ENCODE measurements around the gene CRY1.
A peak's percentile ranks its signal among the peaks of the same experiment; 100 is the strongest.

Gene CRY1

GRCh38 chr12:107131832-107132616, 38.7 kb upstream of the CRY1 start:
- TF ChIP-seq, protein P1, sequence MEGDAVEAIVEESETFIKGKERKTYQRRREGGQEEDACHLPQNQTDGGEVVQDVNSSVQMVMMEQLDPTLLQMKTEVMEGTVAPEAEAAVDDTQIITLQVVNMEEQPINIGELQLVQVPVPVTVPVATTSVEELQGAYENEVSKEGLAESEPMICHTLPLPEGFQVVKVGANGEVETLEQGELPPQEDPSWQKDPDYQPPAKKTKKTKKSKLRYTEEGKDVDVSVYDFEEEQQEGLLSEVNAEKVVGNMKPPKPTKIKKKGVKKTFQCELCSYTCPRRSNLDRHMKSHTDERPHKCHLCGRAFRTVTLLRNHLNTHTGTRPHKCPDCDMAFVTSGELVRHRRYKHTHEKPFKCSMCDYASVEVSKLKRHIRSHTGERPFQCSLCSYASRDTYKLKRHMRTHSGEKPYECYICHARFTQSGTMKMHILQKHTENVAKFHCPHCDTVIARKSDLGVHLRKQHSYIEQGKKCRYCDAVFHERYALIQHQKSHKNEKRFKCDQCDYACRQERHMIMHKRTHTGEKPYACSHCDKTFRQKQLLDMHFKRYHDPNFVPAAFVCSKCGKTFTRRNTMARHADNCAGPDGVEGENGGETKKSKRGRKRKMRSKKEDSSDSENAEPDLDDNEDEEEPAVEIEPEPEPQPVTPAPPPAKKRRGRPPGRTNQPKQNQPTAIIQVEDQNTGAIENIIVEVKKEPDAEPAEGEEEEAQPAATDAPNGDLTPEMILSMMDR (IDR thresholded peaks at IDR 0.05; ENCODE audit: borderline replicate concordance, insufficient read depth, low read depth, low read length), result peak; percentile 57
- H3K4me3 ChIP-seq (ENCODE audit: low read depth, low read length), result no peak overlapping the region

DNA sequence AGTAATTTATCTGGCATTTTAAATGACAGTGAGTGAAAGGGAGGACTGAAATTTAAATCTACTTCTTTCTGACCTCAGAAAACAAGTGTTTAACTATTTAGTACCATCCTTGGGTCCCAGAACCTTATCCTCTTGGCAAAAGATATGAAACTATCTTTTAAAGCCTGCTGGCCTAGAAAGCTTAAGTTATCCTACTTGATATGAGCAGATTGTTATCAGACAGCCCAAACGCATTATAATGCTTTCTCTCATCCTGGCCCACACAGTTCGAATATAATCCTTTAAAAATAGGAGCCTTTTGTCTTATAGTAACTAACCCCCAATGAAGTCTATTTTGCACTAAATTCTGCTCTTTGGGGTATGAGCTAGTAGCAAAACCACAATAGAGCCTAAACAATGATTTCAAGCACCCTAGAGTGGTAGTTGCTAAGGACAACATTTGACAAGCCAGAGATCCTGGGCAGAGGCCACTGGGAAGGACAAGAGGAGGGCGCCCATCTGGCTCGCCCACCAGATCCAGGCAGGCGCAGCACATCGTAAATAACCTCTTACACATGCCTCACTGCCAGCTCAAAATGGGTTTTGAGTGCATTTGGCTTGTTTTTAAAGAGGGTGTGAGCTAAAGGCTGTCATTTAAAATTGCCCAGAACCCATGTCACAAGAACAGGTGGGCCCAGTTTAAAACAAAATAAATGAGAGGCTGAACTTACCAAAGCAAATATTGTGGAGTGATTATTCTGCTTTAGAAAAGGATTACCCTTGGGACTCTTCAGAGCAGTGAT, 37.7 kb upstream of the CRY1 start:
- no peak overlapping the region for H3K4me3 ChIP-seq (ENCODE audit: low read depth, low read length)
- TF ChIP-seq, protein P1 (IDR thresholded peaks at IDR 0.05; ENCODE audit: borderline replicate concordance, insufficient read depth, low read depth, low read length), result no peak

DNA sequence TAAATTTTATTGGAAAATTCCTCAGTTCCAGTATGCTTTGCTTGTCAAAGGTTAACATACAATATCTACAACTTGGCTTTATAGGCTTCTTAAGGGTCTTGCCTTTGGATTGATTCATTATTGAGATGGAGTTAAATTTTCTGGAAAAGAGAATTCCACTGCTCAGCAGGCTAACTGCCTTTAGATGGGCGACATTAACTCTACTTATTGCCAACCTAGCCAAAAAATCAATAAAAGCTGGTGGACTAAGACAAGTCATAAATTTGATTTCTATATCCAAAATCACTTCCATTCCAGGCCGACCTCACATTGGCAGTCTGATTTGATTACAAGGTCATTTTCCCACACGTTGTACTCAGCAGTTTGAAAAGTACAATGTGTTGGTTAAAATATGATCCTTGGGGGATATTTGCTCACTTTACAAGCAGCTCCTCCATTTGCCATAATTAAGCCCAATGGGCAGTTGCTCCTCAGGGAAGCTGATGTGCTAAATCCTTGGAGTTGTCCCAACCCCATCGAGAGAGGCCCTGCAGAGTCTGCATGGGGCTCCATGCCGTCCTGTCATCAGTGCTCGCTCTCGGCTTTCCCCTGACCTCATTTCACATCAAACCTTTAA, 36.1 kb upstream of the CRY1 start:
- TF ChIP-seq, protein P1 (IDR thresholded peaks at IDR 0.05; ENCODE audit: borderline replicate concordance, insufficient read depth, low read depth, low read length), result no peak
- no peak overlapping the region for H3K4me3 ChIP-seq (ENCODE audit: low read depth, low read length)

DNA sequence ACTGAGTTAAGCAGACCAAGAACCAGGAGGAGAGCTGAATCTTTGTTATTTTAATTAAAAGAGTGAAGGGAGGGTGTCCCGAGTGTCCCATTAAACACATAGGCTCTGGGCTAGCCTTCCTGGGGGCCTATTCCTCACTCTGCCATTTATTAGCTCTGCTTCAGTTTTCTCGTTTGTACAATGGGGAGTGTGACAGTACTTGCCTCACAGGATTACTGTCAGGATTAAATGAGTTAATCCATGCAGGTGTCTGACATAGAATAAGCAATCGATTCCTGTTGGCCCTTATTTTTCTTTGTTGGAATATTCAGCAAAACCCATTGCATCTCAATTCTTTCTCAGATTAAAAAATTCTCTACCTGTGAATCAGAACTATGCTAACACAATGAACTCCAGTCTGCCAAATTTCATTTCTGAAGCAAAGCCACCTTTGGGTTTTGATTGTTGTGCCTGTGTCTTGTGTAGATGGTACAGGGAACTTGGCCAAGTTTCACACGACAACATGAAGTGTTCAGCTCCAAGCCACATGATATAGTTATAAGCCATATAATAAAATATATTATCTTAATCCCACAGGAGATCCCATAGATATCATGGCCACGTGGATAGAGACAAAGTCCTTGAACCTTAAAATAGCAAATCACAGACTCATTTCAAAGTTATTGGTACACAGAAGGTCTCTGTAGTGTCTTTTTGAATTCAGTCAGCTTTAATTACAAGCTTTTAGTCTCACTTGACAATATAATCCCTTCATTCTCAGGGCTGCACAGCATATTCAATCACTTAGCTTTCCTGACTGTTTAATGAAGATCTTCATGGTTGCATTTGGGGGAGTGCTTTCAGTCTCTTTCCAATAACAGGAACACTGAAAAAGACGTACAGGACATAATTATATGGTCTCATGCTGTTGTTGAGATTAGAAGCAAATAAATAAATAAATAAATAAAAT, 34.4 kb upstream of the CRY1 start:
- H3K4me3 ChIP-seq (ENCODE audit: low read depth, low read length), result no peak overlapping the region
- TF ChIP-seq, protein P1 (IDR thresholded peaks at IDR 0.05; ENCODE audit: borderline replicate concordance, insufficient read depth, low read depth, low read length), result no peak

GRCh38 chr12:107126796-107127481, 33.6 kb upstream of the CRY1 start:
- TF ChIP-seq, protein P1 (IDR thresholded peaks at IDR 0.05; ENCODE audit: borderline replicate concordance, insufficient read depth, low read depth, low read length), result 0 out of 2 replicates have a peak, but pooled peaks have one; percentile 3
- no peak overlapping the region for H3K4me3 ChIP-seq (ENCODE audit: low read depth, low read length)

GRCh38 chr12:107125833-107126232, 32.5 kb upstream of the CRY1 start:
- TF ChIP-seq, protein P1 (IDR thresholded peaks at IDR 0.05; ENCODE audit: borderline replicate concordance, insufficient read depth, low read depth, low read length), result no peak

More at GRCh38 chr12:107125833-107126232, 32.5 kb upstream of the CRY1 start:
- H3K4me3 ChIP-seq (ENCODE audit: low read depth, low read length), result no peak overlapping the region
